Dermis microvascular lymphatic vessel endothelial cell (primary cell): ENCODE data around the gene SLC43A3. TPM values are rescaled to one million over a fixed set of nuclear protein-coding genes. Genes with fewer than 3 reads are reported as not detected.
A peak's percentile ranks its signal among the peaks of the same experiment; 100 is the strongest.
"Not testable (repeated sequence)": the region's sequence is repeated elsewhere in the genome, so short reads cannot be mapped to it uniquely, and the experiment has no call there.

Experiments used
- DNase-seq, 2 donors: peaks; one replicate each; pipeline versions ENCODE4 v3.0.0 to v3.0.0-alpha.2; 2010; ENCODE audit warnings: low read depth in 2 of 2
- total RNA-seq: library from RNA; depleted of rRNA; stranded (reverse); fragments of >200 nt; gene quantifications from 2 replicates; pipeline ENCODE4 v1.2.1, GENCODE V29; 2014

Gene SLC43A3
- total RNA-seq, 1 donor from 2014 or later, result 24.4 TPM

DNA sequence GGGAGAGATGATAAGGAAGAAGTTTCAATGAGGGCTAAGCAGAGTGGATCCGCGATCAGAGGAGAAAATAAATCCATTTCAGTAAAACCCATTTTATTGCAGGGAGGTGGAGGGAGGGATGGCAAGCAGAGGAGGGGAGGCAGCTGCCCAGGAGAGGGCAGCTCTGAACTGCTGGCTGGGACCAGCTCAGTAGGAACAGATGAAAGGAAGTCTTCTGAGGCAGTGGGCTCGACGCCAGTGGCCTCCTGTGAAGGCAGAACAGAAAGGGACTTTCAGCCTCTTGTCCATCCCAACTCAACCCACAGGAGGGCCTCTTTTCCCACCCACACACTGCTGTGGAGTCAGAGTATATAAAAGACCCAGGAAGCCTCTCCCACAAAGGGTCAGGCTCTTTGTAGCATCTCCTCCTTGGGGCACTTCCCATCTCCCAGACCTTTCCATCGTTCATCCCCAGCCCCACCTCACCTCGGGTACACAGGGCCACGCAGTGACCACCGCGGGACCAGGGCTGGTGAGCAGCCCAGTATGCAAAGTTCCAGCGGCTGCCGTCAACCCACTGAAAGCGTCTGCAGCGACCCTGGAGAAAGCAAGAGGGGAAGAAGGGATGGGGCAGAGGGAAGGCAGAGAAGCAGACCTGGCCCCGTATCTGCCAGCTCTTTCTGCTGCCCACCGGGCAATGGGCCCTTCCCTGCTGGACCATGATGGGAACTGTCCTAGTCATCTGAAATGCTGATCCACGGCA is 39.5 kb downstream of the SLC43A3 start:
- peak in 1 of 2 donors; percentile 54 for DNase-seq

GRCh38 chr11:57386178-57386940 is 40.6 kb downstream of the SLC43A3 start:
- DNase-seq, result no peak

DNA sequence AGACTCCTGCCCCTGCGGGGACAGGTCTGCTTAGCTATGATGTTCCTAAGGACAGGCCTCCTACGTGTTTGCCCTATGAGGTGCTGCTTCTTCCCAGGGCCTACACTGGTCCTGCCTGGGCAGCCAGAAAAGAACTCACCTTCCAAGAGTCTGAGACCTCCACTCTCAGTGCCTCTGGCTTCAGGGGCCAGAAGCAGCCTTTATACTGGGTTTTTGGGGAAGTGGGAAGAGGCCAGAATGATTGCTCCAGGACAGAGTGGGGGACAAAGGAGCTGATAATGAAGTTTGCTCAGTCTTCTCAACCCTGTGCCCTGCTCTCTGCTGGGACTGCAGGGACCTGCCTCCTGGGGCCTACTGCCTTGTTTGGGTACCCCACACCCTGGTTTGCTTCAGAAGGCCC is 45.9 kb downstream of the SLC43A3 start, which contains the start of gene PRG3:
PRG3 (minus strand) TSS at position 176 of the 400 bp plus-strand sequence. CDS start 442 bp downstream, outside the sequence.
- DNase-seq, result no peak

DNA sequence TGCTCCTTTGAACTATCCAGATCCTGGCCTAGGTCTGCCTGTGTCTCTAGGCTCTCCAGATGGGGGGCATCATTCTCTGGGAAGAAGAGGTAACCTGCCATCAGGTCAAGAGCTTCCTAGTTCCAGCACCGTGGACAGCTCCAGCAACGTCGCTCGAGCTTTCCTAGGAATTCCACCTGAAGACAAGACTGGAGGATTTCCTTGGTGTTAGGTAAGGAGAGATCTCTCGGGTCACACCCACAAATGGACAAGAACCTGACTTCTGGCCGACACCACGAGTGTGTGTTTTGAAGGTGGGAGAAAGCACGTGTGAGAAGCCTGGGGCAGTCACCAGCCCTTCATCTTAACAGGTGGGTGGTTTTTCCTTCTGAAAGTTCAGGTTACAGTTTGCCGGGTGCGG is 47.2 kb downstream of the SLC43A3 start:
- DNase-seq, result peak in 1 of 2 donors; percentile 28

DNA sequence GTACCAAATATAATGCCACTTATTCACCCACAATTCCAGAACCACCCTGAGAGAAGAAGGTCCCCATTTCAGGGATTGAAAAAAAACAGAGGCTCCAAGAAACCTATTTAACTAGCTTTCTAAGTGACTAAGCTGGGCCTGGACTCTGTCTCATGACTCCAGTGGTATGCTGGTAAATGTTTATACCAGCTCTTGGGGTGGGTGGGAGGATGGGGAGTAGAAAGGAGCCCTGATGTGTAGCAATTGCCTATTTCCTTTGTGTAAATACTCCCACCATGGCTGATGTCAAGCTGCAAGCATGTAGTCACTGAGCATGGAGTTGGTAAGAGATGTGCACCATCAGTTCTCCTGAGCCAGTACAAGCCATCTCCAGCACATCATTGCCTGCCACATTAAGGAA is 48.7 kb downstream of the SLC43A3 start:
- DNase-seq, result no peak

GRCh38 chr11:57377107-57377506 is 49.8 kb downstream of the SLC43A3 start:
- DNase-seq, result no peak

GRCh38 chr11:57376095-57377090 is 50.5 kb downstream of the SLC43A3 start:
- no peak for DNase-seq

DNA sequence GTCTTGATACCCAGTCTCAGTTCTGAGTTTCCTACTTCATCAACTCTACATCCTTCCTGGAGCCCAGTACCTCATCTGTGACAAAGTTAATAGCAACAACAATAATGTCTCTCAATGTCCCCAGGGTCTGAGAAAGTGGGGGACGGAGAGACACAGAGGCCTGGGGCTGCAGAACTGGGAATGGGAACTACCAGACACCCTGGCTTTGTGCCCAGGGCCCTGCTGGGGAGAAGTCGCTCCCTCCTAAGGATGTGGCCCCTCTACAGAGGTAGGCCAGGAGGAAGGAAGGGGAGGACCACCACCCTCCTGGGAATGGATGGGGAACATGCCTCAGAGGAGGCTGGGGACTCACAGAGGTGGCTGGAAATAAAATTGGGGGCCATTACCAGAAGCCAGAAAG is 51.4 kb downstream of the SLC43A3 start:
- DNase-seq, result no peak

- no peak for DNase-seq
Measured at GRCh38 chr11:57374966-57375365, 52.0 kb downstream of the SLC43A3 start.

DNA sequence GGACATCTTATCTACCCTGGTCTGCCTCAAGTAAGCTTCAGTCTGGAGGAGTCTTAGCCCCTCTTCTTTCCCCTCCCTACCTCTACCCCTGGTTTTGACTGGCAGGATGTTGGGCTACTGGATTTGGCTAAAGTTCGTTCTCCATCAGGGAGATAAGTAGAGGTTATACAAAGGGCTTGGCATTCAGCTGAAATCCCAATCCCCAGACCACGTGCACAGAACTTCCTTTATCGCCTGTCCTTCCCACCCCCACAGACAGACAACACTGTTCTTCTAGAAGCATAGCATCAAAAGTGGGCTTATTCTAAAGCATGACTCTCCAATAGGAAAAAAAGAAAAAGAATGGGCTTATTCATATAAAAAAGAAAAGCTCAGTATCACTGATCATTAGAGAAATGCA is 53.8 kb downstream of the SLC43A3 start:
- DNase-seq, result no peak

GRCh38 chr11:57370941-57371340 is 56.0 kb downstream of the SLC43A3 start:
- no peak for DNase-seq

- DNase-seq, result peak in 1 of 2 donors; percentile 18
Measured at GRCh38 chr11:57370251-57370650, 56.7 kb downstream of the SLC43A3 start.

DNA sequence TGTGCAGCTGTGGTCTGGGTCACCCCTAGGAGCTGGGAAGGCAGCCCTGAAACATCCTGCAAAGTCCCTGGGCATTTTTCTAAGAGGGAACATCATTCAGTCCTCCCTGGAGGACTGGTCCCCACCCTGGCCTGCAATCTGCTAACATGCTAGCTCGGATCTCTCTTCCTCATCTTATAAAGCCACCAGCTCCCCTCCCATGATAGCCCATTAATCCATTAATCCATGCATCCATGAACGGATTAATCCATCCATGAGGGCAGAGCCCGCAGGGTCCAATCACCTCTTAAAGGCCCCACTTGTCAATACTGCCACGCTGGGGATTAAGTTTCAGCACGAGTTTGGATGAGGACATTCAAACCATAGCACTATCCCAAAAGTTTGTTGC is 58.1 kb downstream of the SLC43A3 start:
- no peak for DNase-seq

DNA sequence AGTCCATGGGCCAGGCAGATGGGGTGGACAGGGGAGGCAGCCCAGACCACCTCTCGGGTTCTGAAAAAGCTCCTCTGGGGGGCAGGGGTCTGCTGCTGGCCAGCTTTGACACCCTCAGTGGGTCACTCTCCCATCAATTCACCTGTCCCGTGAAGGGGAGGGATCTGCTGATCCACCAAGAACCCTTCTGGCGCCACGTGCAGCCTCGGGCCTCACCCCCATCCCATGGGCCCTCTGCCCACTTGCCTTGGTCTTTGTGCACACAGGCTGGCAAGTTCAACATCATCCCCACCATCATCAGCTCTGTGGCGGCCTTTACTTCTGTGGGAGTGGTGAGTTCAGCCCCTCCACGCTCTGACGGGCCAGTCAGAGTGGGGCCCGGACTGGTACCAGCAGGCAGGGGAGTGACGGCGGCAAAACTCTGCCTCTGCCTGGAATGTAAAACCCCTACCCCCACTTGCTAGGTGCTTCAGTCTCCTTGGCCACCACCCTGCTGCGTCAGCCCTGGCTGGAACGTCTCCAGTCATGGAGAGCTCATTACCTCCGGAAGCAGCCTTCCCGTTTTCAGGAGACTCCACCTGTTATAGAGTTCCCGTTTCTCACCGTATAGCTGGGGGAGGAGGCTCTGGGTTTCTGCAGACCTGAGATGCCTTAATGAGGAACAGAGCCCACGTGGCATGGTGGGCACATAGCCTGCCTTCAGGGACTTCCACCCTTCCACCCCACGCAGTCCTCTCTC is 58.6 kb downstream of the SLC43A3 start:
- DNase-seq, result peak in 1 of 2 donors; percentile 33

DNA sequence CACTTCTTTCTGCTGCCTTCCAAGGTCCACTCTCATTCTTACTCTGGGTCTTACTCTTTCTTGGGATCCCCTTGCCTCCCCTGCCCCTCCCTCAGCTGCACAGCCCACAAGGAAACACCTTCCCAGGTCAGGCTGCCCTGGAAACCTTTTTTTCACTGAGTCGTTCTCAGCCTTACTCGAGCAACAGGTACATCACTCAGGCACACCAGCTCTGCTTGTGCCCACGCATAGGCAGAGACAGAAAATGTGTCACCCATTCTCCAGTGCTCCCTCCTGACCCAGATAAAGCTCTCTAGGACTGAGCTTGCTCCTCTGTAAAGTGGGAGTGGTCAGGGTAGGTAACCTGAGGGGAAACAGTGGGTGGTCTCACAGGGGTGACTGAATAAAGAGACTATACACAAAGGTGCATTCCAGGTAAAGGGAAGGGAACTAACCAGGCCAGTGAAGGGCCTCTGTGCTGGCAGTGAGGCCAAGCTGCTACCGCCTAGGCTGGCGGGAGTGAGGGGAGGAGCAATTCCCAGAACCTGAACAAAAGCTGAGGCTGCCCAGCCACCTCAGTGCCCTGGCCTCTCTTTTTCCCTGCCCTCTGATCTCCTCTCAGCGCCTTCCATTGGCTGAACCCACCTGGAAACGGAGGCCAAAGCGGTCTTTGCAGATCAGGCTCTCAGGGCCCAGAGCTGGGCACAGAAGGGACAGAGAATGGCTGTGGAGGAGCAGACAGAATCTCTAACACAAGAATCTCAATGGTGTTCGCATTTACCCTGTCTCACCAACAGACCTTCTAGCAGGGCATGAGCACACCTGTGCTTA is 61.9 kb downstream of the SLC43A3 start:
- DNase-seq, result no peak

DNA sequence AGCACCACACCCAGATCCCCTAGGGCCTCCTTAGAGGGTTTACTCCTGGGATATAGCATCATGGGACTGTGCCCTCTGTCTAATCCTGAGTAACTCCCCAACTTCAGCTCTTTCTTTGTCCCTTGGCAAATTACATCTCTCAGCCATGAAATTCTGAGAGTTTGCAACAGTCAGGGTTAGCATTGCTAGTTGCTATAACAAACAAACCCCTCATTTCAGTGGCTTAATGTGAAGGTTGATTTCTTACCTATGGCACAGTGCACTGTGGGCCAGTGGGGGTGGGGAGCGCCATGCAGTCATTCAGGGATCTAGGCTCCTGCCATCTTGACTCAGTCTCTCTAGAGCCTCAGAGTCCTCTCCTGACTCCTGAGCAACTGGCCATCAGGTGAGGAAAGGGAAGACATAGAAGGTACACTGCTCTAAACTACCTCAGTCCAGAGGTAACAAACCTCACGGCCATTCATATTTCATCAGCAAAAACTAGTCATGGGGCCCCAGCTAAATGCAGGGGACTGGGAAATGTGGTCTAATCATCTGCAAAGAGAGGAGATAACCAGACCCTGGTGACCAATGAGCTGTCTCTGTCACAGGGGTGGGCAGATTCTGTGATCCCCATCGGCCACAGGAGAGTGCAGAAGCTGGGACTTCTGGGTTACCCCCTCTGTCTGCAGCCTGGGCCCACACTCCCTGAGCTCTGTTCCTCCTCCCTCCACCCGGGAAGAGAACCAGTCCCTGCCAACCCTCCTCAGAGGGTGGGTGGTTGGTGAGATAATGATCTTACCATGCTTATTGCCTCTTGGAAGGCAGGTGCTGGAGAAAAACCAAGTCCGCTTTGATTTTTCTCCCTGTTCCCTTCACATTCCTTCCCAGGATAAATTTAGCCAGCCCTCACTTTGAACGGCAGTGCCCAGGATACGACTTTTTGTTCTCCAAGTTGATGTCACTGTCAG is 63.5 kb downstream of the SLC43A3 start:
- no peak for DNase-seq

DNA sequence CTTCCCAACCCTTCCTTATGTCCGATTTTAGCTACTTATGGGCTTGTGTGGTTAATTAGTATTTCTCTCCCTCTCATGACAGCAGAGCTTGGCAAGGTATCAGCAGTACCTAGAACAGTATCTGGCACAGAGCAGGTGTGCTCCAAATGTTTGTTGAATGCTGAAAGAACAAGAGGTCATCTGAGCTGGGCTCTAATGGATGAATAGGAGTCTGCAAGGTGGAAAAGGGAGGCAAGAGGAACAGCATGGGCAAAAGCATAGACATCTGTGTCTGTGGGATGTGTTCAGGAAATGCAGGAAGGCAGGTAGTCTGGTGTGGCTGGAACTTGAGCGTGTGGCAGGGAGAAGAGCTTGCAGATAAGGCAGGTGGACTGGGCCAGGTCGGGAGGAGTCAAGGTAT is 65.0 kb downstream of the SLC43A3 start:
- no peak for DNase-seq

- DNase-seq, result not testable (repeated sequence)
Measured at GRCh38 chr11:57361420-57361819, 65.5 kb downstream of the SLC43A3 start.

GRCh38 chr11:57360991-57361390 is 65.9 kb downstream of the SLC43A3 start:
- DNase-seq, result no peak
